Thyroid gland (tissue), 4 donors: ENCODE measurements around the gene DGKB.

ENCODE experiments used
- CTCF ChIP-seq, 6 experiments: fragments of 200-600 bp in 3 of 6; fragments of 450-650 bp in 3 of 6; sonication (generic) in 3 of 6; IDR thresholded peaks; one replicate each; pipeline ENCODE4 v1.5.1; 2016 to 2019; ENCODE audit warnings: antibody characterized with exemption in 6 of 6, mild to moderate bottlenecking in 2 of 6, inconsistent platforms in 1 of 6, moderate library complexity in 1 of 6
- POLR2A ChIP-seq, 2 donors: fragments of 450-650 bp; IDR thresholded peaks; one replicate each; pipeline ENCODE4 v1.6.1; 2017; ENCODE audit warnings: antibody characterized with exemption in 2 of 2, mild to moderate bottlenecking in 2 of 2, moderate library complexity in 1 of 2

GRCh38 chr7:14760730-14761478 lies 141.6 kb downstream of the DGKB start:
- TF ChIP-seq CTCF (IDR thresholded peaks at IDR 0.05): no peak
- TF ChIP-seq POLR2A (IDR thresholded peaks at IDR 0.05): no peak
